Stimulated activated CD4-positive, alpha-beta T cell treated with anti-CD3 and anti-CD28 coated beads, Interleukin-1b, Interleukin-23, amount 100 ng/mL, for 24 hours (primary cell): ENCODE results near the gene EDA2R.

Source experiments
- DNase-seq, 4 experiments: peaks; one replicate each; pipeline ENCODE4 v3.0.0-alpha.2; 2020; ENCODE audit warnings: low read depth in 4 of 4, low spot score in 1 of 4

The EDA2R gene

GRCh38 chrX:66547847-66548369, 91.0 kb downstream of the EDA2R start:
- DNase-seq, result no peak
